HG02588 (cell line): ENCODE results near the gene PCDHA3.
"Not testable (repeated sequence)": the region's sequence is repeated elsewhere in the genome, so short reads cannot be mapped to it uniquely, and the experiment has no call there.

ENCODE experiments used
- ATAC-seq: cut with Tn5 transposase; IDR thresholded peaks from one replicate; pipeline ENCODE4 v1.9.1; 2021; ENCODE audit warnings: mild to moderate bottlenecking, moderate library complexity; ENCODE audit not compliant: unreplicated experiment

Gene PCDHA3

DNA sequence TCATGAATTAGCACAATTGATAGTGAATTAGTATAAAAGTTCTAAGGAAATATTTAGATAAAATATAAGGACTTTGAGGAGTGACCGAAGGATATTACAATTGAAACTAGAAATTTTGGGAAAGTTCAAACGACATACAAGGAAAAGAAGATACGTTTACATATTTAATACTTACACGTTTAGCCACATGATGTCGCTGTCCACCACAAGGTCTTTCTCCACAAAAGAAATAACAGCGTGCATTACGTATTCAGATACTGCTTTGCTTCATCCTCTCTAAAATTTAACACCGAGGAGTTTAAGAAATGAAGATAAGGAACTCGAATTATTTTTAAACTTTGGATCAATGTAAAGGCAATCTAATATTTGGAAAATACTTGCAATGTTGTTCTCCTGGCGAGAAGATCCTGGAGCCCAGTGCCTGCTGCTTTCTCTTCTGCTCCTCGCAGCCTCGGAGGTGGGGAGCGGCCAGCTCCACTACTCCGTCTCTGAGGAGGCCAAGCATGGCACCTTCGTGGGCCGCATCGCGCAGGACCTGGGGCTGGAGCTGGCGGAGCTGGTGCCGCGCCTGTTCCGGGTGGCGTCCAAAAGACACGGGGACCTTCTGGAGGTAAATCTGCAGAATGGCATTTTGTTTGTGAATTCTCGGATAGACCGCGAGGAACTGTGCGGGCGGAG, at the start of gene PCDHA3:
PCDHA3 (plus strand) TSS at position 242 of the 678 bp plus-strand sequence.
- no peak for ATAC-seq

DNA sequence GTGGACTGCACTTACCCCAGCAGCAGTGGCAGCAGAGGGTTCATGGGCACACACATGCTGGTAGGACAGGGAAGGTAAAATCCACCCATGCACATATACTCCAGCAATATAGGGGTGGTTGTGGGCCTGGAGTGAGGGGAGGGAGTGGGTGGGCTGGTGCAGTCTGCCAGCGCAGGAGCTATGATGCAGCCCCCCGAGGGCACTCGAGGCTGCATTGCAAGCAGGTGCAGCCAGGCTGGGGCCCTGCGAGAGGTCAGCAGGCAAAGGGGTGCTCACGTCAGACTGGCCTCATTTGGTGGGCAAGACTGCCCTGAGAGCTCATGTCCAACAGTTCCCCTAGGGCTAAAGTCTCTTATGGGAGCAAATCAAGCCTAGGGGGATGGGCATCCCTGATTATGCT, 47.3 kb upstream of the PCDHA3 start:
- ATAC-seq: no peak

DNA sequence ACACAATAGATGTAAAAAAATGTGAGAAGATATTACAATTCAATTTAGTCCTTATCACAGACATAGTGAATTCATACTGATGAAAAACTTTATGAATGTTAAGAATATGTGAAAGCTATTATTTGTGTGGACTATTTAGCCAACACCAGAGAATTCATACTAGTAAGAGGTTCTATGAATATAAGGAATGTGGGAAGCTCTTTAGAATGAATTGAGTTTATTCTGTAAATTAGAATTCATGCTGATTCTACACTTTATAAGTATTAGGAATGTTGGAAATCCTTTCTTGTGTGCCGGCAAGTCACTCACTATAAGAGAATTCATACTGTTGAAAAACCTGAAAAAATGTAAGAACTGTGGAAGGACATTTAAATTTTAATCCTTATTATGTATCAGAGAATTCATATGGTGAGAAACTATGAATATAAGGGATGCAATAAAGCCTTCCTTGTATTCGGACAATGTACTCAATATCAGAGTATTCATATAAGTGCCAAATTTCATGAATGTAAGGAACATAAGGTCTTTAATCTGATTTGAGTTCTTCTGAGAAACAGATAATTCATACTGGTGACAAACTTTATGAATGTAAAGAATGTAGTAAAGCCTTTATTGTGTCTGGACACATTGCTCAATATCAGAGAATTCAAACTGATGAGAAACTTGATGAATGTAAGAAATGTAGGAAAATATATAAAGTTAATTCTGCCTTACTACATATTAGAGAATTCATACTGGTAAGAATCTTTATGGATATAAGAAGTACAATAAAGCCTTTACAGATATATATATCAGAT, 36.5 kb upstream of the PCDHA3 start:
- no peak for ATAC-seq

DNA sequence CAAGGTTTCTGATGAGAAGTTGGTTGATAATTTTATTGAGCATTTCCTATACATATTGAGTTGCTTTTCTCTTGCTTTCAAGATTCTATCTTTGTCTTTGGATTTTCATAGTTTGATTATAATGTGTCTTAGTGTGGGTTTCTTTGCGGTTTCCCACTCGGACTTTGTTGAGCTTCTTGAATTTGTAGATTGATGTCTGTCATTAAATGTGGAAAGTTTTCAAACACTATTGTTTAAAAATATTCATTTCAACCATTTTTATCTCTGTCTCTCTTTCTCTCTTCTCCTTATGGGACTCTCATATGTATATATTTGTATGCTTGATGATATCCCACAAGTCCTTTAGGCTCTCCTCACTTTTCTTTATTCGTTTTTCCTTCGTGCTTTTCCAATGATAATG, 33.4 kb upstream of the PCDHA3 start:
- ATAC-seq: no peak

DNA sequence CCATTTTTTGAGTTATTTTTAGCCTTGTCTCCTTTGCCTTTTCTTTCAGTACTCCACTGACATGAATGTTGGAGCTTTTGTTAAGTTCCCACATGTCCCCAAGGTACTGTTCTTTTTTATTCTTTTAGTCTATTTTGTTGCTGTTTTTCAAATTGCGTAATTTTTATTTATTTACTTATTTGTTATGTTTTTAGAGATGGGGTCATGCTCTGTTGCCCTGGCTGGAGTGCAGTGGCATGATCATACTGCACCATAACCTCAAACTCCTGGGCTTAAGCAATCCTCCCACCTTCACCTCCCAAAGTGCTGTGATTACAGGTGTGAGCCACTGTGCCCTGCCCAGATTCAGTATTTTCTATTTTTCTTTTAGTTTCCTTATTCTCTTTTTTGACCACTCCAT, 20.3 kb upstream of the PCDHA3 start:
- ATAC-seq: no peak

DNA sequence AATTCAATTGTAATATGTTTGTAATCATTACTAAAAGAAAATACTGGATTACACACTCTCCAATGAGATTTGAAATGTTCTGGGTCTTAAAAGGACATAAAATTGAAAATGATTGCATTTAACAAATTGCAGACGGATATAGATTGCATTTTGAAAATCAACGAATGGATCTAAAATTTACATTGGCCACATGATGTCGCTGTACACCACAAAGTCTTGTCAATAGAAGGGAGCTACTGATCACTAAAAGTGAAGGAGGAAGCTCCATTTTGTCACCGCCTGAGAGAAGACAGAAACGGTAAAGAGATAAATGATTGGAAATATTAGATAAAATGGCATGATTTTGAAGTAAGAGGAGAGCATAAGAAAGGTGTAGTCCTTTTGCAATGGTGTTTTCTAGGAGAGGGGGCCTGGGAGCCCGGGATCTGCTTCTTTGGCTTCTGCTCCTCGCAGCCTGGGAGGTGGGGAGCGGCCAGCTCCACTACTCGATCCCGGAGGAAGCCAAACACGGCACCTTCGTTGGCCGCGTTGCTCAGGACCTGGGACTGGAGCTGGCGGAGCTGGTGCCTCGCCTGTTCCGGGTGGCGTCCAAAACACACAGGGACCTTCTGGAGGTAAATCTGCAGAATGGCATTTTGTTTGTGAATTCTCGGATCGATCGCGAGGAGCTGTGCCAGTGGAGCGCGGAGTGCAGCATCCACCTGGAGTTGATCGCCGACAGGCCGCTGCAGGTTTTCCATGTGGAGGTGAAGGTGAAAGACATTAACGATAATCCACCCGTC, 14.8 kb upstream of the PCDHA3 start, which contains the start of gene PCDHA1:
PCDHA1 (plus strand) TSS at position 236 of the 782 bp plus-strand sequence.
- ATAC-seq: no peak

DNA sequence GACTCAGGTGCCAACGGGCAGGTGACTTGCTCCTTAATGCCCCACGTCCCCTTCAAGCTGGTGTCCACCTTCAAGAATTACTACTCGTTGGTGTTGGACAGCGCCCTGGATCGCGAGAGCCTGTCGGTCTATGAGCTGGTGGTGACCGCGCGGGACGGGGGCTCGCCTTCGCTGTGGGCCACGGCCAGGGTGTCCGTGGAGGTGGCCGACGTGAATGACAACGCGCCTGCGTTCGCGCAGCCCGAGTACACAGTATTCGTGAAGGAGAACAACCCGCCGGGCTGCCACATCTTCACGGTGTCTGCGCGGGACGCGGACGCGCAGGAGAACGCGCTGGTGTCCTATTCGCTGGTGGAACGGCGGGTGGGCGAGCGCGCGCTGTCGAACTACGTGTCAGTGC, 13.4 kb upstream of the PCDHA3 start:
- ATAC-seq: not testable (repeated sequence)

DNA sequence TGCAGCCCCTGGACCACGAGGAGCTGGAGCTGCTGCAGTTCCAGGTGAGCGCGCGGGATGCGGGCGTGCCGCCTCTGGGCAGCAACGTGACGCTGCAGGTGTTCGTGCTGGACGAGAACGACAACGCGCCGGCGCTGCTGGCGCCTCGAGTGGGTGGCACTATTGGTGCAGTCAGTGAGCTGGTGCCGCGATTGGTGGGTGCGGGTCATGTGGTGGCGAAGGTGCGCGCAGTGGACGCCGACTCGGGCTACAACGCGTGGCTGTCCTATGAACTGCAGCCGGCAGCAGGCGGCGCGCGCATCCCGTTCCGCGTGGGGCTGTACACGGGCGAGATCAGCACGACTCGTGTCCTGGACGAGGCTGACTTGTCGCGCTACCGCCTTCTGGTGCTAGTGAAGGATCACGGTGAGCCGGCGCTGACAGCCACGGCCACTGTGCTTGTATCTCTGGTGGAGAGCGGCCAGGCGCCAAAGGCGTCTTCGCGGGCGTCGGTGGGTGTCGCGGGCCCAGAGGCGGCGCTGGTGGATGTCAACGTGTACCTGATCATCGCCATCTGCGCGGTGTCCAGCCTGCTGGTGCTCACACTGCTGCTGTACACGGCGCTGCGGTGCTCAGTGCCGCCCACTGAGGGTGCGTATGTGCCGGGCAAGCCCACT, 12.9 kb upstream of the PCDHA3 start:
- not testable (repeated sequence) for ATAC-seq

DNA sequence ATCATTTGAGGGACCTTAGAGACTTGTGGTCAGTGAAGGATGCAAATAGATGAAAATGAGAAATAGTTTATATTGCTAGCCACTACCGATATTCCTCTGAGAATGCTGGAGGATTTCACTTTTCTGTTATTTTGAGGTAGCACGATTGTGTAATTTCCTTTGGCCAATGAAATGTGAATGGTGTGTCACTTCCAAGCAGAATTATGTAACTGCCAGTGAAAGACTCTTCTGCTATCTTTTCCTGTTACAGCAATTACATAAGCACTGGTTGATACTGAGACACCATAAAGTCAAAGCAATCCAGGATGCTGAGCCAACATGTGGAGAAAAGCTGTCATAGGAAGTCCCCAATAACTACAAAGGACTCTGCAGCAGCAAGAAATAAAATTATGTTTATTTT, 9.8 kb upstream of the PCDHA3 start:
- no peak for ATAC-seq

DNA sequence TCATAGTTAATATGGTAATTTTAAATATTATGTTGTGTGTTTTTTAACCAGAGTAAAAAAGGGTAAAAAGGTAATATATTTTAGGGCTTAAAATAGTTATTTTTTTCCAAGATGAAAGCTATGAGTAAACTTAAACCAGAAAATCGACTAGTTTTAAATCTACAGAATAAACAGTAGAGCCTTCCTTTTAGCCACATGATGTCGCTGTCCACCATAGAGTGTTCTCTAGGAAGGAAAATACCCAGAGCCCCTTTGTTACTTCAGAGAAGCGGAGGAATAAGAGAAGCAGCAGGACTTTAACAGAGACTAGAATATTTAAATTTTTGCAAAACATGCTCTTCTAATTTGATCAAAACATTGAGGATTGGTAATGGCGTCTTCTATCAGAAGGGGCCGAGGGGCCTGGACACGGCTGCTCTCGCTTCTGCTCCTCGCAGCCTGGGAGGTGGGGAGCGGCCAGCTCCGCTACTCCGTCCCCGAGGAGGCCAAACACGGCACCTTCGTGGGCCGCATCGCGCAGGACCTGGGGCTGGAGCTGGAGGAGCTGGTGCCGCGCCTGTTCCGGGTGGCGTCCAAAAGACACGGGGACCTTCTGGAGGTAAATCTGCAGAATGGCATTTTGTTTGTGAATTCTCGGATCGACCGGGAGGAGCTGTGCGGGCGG, 6.1 kb upstream of the PCDHA3 start, which contains the start of gene PCDHA2:
PCDHA2 (plus strand) TSS at position 258 of the 664 bp plus-strand sequence.
- ATAC-seq: no peak

DNA sequence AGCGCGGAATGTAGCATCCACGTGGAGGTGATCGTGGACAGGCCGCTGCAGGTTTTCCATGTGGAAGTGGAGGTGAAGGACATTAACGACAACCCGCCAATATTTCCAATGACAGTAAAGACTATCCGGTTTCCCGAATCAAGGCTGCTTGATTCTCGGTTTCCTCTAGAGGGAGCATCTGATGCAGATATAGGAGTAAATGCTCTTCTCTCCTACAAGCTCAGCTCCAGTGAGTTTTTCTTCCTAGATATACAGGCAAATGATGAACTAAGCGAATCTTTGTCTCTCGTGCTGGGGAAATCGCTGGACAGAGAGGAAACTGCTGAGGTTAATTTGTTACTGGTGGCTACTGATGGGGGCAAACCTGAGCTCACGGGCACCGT, 5.6 kb upstream of the PCDHA3 start:
- ATAC-seq: no peak

DNA sequence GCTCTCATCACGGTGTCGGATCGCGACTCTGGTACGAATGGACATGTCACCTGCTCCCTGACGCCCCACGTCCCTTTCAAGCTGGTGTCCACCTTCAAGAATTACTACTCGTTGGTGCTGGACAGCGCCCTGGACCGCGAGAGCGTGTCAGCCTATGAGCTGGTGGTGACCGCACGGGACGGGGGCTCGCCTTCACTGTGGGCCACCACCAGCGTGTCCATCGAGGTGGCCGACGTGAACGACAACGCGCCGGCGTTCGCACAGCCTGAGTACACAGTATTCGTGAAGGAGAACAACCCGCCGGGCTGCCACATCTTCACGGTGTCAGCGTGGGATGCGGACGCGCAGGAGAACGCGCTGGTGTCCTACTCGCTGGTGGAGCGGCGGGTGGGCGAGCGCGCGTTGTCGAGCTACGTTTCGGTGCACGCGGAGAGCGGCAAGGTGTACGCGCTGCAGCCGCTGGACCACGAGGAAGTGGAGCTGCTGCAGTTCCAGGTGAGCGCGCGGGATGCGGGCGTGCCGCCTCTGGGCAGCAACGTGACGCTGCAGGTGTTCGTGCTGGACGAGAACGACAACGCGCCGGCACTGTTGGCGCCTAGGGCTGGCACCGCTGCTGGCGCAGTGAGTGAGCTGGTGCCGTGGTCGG, 4.7 kb upstream of the PCDHA3 start:
- ATAC-seq: not testable (repeated sequence)

DNA sequence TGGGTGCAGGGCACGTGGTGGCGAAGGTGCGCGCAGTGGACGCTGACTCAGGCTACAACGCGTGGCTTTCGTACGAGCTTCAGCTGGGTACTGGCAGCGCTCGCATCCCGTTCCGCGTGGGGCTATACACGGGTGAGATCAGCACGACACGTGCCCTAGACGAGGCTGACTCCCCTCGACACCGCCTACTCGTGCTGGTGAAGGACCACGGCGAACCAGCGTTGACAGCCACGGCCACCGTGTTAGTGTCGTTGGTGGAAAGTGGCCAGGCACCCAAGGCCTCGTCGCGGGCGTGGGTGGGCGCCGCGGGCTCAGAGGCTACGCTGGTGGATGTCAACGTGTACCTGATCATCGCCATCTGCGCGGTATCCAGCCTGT, 4.2 kb upstream of the PCDHA3 start:
- no peak for ATAC-seq

DNA sequence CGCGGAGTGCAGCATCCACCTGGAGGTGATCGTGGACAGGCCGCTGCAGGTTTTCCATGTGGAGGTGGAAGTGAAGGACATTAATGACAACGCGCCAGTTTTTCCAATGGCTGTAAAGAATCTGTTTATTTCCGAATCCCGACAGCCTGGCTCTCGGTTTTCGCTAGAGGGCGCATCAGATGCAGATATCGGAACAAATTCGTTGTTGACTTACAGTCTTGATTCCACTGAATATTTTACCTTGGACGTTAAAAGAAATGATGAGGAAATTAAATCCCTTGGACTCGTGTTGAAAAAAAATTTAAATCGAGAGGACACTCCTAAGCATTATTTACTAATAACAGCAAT, 611 bp downstream of the PCDHA3 start:
- no peak for ATAC-seq

DNA sequence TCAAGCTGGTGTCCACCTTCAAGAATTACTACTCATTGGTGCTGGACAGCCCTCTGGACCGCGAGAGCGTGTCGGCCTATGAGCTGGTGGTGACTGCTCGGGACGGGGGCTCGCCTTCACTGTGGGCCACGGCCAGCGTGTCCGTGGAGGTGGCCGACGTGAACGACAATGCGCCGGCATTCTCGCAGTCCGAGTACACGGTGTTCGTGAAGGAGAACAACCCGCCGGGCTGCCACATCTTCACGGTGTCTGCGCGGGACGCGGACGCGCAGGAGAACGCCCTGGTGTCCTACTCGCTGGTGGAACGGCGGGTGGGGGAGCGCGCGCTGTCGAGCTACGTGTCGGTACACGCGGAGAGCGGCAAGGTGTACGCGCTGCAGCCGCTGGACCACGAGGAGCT, 1.5 kb downstream of the PCDHA3 start:
- not testable (repeated sequence) for ATAC-seq

DNA sequence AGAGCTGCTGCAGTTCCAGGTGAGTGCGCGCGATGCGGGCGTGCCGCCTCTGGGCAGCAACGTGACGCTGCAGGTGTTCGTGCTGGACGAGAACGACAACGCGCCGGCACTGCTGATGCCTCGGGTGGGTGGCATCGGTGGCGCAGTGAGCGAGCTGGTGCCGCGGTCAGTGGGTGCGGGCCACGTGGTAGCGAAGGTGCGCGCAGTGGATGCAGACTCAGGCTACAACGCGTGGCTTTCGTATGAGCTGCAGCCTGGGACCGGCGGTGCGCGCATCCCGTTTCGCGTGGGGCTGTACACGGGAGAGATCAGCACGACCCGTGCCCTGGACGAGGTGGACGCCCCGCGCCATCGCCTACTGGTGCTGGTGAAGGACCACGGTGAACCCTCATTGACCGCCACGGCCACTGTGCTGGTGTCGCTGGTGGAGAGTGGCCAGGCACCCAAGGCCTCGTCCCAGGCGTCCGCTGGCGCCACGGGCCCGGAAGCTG, 2.0 kb downstream of the PCDHA3 start:
- ATAC-seq: no peak

DNA sequence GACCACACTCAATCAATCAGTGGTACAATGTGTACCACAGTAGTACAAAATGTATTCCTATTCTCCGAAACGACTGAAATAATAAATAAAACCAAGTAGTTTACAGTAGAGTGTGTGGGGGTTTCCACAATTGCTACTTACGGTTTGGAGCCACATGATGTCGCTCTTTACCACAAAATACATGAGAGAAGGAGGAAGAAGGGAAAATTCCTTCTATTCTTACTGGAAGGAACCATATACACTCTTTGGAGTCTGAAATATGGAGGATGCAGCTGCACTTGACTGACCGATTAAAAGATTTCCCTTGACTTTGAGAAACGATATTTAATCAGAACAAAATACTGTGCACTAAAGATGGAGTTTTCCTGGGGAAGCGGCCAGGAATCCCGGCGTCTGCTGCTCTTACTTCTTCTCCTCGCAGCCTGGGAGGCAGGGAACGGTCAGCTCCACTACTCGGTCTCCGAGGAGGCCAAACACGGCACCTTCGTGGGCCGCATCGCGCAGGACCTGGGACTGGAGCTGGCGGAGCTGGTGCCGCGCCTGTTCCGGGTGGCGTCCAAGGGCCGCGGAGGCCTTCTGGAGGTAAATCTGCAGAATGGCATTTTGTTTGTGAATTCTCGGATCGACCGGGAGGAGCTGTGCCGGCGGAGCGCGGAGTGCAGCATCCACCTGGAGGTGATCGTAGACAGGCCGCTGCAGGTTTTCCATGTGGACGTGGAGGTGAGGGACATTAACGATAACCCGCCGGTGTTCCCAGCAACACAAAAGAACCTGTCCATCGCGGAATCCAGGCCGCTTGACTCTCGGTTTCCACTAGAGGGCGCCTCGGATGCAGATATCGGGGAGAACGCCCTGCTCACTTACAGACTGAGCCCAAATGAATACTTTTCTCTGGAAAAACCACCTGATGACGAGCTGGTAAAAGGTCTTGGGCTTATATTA, 6.2 kb downstream of the PCDHA3 start, which contains the start of gene PCDHA4:
PCDHA4 (plus strand) TSS at position 235 of the 942 bp plus-strand sequence.
- ATAC-seq: no peak

DNA sequence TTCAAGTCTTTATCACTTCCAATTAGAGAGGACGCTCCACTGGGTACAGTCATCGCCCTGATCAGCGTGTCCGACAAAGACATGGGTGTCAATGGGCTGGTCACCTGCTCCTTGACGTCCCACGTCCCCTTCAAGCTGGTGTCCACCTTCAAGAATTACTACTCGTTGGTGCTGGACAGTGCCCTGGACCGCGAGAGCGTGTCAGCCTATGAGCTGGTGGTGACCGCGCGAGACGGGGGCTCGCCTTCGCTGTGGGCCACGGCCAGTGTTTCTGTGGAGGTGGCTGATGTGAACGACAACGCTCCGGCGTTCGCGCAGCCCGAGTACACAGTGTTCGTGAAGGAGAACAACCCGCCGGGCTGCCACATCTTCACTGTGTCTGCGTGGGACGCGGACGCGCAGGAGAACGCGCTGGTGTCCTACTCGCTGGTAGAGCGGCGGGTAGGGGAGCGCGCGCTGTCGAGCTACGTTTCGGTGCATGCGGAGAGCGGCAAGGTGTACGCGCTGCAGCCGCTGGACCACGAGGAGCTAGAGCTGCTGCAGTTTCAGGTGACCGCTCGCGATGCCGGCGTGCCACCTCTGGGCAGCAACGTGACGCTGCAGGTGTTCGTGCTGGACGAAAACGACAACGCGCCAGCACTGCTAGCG, 7.5 kb downstream of the PCDHA3 start:
- not testable (repeated sequence) for ATAC-seq
